Mucosa of stomach (tissue), 1 donor: ENCODE results near the gene PAX8.
"Not testable (repeated sequence)": the region's sequence is repeated elsewhere in the genome, so short reads cannot be mapped to it uniquely, and the experiment has no call there.

ENCODE experiments used
- H3K27me3 ChIP-seq: one replicate; pipeline ENCODE4 v1.7.0; 2013; ENCODE audit warnings: mild to moderate bottlenecking, low read length; ENCODE audit not compliant: control insufficient read depth, insufficient read depth
- H3K36me3 ChIP-seq: one replicate; pipeline ENCODE4 v1.7.0; 2013; ENCODE audit warnings: low read length; ENCODE audit not compliant: control insufficient read depth, insufficient read depth
- H3K4me1 ChIP-seq: one replicate; pipeline ENCODE4 v1.7.0; 2013; ENCODE audit warnings: mild to moderate bottlenecking, low read length; ENCODE audit not compliant: control insufficient read depth, insufficient read depth
- H3K4me3 ChIP-seq: one replicate; pipeline ENCODE4 v1.7.0; 2013; ENCODE audit warnings: low read length
- H3K9ac ChIP-seq: one replicate; pipeline ENCODE4 v1.7.0; 2013; ENCODE audit warnings: mild to moderate bottlenecking, low read length, moderate library complexity
- H3K9me3 ChIP-seq: one replicate; pipeline ENCODE4 v1.7.0; 2013; ENCODE audit warnings: mild to moderate bottlenecking, low read length, moderate library complexity; ENCODE audit not compliant: control insufficient read depth
- donor health status: Pancreatic carcinoma.

The PAX8 gene

DNA sequence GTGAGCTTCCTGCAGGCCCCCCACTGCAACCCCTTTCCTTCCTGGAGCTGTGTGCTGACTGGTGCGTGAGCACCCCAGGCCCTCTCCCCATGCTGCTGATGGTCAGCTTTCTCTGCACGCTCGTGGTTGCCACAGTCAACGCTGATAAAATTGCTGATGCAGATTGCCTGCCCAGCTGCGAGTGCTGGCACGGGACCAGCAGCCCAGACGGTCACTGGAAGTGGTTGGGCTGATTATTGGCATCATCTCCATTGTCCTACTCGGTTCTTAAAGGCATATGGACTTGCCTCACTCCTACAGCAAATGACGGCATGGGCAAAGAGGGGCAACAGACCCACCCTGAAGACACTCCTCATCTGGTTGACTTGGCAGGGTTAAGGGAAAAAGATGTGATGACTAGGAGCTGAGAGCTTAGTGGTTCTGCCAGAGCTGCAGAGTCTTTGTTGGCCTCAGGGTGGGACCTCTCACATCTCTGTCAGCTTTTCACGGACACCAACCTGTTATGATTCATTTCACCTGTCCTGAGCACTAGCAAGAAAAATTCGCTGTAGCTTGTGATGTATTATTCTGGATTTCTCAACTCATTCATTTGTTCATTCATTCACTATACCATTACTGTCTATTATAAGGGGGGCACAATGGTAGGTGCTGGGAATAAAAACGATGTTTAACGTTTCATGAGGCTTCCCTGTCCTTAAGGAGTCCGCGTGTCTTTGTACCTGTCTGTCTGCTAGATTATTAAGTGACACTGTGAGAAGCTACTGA is 38.4 kb downstream of the PAX8 start:
- peaks cover 26% of the 10 kb centered on the region for H3K4me1 ChIP-seq
- no peak overlapping the region for H3K9ac ChIP-seq

DNA sequence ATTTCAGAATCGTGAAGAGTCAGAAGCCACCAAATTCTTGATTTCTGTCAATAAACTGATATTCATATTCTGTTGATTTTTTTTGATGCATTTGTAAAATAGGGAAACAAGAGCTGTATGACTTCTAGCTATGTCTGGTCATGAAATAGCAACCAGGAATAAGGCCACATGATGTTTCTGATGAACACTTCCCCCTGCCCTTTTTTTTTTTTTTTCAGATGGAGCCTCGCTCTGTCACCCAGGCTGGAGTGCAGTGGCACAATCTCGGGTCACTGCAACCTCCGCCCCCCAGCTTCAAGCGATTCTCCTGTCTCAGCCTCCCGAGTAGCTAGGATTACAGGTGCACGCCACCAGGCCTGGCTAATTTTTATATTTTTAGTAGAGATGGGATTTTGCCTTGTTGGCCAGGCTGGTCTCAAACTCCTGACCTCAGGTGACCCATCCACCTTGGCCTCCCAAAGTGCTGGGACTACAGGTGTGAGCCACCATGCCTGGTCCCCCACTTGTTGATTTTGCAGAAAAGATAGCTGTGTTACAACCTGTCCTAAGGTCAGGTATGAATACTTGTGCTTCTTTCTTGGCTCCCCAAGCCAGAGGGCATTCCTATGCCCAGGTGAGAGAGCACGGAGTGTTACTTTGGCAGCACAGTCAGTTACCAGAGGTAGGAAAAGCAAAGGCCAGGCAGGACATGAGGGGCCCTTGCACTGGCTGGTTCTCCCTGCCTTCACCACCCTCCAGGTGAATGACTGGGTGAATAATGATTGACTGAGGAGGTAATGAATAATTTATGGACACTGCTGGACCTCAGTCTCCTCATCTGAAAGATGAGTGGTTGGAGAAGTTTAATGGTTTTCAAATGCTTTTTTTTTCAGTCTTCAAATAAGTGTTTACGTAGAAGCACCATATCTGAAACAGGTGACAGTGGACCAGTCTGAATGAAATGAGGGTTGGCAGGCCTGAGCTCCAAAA is 39.6 kb downstream of the PAX8 start:
- no peak overlapping the region for H3K4me3 ChIP-seq
- H3K9me3 ChIP-seq, result no peaks in the 10 kb centered on the region
- no peak overlapping the region for H3K9ac ChIP-seq
- no peaks in the 10 kb centered on the region for H3K27me3 ChIP-seq
- H3K36me3 ChIP-seq, result no peaks in the 10 kb centered on the region
- peaks cover 26% of the 10 kb centered on the region for H3K4me1 ChIP-seq

More for the DNA sequence above, 38.4 kb downstream of the PAX8 start:
- Histone ChIP-seq H3K4me3 (no peak overlapping the region), H3K36me3 (no peaks in the 10 kb centered on the region), H3K9me3 (no peaks in the 10 kb centered on the region), H3K27me3 (no peaks in the 10 kb centered on the region)

DNA sequence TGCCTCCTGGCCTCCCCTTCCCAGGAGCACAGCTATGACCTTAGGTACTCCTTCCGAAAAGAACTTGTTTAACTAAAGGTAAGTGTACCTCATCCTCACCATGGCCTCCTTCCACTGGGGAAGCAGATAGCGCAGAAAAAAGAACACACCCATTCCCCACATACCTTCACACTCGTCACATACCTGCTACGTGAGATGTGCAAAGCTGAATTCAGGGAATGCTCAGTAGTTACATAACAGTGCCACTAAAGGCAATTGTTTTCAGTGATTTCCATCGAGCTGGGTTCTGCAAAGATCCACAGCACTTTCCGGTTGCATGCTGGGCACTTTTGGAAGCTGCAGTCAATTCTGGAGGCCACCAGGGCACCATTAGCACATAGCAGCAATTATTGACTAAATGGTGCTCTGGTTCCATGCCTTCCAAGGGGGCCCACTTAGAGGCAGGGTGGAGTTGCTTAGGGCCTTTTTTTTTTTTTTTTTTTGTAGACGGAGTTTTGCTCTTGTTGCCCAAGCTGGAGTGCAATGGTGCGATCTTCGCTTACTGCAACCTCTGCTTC is 41.0 kb downstream of the PAX8 start:
- Histone ChIP-seq H3K36me3 (no peaks in the 10 kb centered on the region), H3K4me1 (peaks cover 26% of the 10 kb centered on the region), H3K9me3 (no peaks in the 10 kb centered on the region), H3K27me3 (no peaks in the 10 kb centered on the region), H3K9ac (no peak overlapping the region), H3K4me3 (no peak overlapping the region)

DNA sequence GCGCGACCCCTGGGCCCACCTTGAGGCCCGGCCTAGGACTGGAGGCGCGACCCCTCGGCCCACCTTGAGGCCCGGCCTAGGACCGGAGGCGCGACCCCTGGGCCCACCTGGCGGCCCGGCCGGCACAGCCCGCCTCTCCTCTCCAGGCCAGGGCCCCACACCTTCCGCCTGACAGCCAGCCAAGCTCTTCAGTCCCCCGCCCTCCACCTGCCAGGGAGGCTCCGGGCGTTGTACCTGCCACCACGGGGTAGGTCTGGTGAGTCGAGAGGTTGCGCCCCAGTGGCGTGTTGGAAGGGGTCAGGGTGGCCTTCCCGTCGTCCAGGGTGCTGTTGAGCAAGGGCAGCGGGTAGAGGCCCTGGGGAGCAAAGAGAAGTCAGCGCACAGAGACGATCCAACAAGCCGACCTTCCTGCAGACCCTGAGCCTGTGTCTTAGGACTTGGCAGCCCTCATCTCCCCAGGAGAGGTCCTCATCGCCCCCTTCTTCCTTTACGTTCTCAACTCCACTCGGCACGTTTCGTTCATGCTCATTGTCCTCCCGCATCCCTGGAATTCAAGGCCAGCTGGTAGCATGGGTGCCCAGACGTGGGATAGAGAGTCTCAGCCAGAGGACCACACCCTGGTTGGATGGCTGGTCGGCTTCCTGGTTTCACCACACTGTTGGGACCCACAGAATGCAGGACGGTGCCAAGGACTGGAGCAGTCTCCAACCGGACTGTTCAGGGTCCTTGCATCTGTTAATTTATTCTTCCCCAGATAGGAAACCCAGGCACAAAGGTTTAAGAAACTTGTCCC is 42.2 kb downstream of the PAX8 start:
- Histone ChIP-seq H3K4me3 (no peak overlapping the region), H3K36me3 (no peaks in the 10 kb centered on the region), H3K4me1 (peaks cover 30% of the 10 kb centered on the region), H3K27me3 (no peaks in the 10 kb centered on the region), H3K9ac (peak overlapping the region; percentile 35), H3K9me3 (no peaks in the 10 kb centered on the region)

DNA sequence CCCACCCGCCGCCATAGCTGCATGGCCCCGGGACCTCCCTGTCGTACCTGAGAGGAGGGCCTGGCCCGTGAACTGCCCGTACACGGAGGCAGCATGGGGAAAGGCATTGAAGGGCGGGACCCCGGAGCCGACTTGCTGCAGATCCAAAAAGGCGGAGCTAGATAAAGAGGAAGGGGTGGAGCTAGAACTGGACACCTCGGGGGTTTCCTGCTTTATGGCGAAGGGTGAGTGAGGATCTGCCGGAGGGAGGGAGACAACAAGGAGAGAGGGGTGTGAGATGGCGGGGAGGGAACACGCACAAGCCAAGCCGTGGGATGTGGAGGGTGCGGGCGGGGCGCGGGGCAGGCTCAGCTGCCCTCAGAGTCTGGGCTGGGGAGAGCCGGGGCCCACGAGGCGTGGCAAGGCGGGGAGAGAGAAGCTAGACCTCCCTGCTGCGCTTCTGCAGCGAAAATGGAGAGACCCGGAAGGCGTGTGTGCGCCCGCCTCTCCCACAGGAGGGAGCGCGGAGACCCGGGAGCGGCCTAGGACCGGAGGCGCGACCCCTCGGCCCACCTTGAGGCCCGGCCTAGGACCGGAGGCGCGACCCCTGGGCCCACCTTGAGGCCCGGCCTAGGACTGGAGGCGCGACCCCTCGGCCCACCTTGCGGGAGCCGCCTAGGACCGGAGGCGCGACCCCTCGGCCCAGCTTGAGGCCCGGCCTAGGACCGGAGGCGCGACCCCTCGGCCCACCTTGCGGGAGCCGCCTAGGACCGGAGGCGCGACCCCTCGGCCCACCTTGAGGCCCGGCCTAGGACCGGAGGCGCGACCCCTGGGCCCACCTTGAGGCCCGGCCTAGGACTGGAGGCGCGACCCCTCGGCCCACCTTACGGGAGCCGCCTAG is 43.1 kb downstream of the PAX8 start:
- Histone ChIP-seq H3K4me1 (peaks cover 21% of the 10 kb centered on the region), H3K4me3 (peak overlapping the region; percentile 39), H3K9ac (peak overlapping the region; percentile 74)
- H3K36me3 ChIP-seq, H3K27me3 ChIP-seq, H3K9me3 ChIP-seq: not testable (repeated sequence)

DNA sequence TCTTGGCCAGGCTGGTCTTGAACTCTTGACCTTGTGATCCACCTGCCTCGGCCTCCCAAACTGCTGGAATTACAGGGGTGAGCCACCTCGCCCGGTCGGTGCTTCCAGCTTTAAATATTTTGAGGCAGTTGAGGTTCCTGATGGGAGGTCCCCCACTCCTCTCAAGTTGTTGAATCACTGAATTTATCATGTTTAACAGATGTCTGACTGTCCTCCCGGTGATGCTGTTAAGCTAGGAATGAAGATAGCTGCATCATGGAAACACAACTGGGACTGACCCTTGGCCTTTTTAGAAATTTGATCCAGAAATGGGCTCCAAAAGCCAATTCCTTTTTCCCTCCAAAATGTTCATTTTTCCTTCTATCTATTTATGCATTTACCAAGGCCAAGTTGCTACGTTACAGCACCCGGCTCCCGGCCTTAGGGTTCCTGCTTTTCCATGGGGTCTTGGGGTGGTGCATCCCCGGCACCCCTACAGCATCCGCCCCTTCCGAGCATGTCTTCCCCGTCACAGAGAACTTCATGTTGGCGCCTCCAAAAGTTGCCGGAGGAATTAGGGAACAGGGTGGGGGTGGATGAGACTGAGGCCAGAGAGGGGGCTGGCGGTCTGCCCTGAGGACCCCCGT is 43.9 kb downstream of the PAX8 start:
- Histone ChIP-seq H3K27me3 (no peaks in the 10 kb centered on the region), H3K4me1 (peaks cover 13% of the 10 kb centered on the region), H3K4me3 (no peak overlapping the region), H3K36me3 (no peaks in the 10 kb centered on the region), H3K9ac (peak overlapping the region; percentile 74), H3K9me3 (no peaks in the 10 kb centered on the region)

DNA sequence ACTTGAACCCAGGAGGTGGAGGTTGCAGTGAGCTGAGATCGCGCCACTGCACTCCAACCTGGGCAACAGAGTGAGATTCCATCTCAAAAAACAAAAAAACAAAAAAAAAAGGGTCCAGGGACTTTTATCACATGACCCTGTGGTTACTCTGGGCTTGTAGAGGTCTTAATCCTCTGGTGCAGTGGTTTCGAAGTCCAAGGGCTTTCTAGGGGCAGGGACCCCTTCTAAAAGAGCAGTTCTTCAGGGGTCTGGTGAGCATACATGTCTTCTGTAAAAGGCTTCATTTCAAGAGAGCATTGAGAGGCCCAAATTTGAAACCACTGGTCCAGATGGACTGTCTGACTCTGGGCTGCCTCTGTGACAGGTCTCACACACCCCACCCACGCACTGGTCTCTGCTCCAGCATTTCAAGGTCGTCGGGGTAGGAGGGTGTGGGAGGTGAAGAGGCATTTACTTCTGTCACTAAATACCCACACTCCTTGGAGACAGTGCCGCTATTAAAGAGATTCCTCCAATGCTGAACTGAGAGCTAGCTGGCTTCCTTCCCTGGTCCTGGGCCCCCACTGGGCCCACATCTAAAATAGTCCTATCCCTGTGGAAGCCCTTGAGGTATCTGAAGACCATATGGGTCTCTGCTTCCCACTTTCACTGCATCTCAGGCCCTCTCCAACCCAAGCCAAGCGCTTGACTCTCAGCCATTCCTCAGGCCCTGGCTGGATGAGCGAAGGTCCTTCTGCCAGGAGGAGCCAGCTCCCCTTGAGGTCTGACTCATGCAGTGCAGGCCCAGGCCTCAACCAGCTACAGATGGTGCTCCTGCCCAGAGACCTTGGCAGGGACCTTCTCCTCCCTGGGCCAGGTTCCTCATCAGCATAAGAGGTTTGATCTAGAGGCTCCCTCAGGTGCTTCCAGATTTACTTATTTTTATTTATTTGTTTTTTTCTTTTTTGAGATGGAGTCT is 44.8 kb downstream of the PAX8 start:
- Histone ChIP-seq H3K27me3 (no peaks in the 10 kb centered on the region), H3K4me1 (peaks cover 9% of the 10 kb centered on the region), H3K4me3 (no peak overlapping the region)

DNA sequence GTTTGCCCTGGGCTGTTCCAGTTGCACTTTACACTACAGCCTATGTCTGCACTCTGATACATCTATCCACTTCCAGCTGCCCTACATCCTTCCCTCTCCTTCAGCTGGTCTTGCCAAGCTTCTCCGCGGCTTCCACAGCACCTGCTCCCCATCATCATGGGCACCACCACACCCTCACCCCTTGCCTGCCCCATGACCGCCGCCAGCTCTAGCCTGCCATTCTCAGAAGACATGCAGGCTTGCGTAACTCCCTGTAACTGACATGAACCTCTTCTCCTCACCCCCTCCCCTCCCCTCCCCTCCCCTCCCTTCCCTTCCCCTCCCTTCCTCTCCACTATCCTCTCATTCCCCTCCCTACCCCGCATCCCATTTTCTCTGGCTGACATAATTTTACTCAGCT is 46.0 kb downstream of the PAX8 start:
- Histone ChIP-seq H3K36me3 (no peaks in the 10 kb centered on the region), H3K4me3 (no peak overlapping the region), H3K27me3 (no peaks in the 10 kb centered on the region), H3K9me3 (no peaks in the 10 kb centered on the region), H3K4me1 (peaks cover 9% of the 10 kb centered on the region), H3K9ac (no peak overlapping the region)

More for the DNA sequence above, 44.8 kb downstream of the PAX8 start:
- H3K36me3 ChIP-seq, result no peaks in the 10 kb centered on the region
- H3K9ac ChIP-seq, result no peak overlapping the region
- no peaks in the 10 kb centered on the region for H3K9me3 ChIP-seq

DNA sequence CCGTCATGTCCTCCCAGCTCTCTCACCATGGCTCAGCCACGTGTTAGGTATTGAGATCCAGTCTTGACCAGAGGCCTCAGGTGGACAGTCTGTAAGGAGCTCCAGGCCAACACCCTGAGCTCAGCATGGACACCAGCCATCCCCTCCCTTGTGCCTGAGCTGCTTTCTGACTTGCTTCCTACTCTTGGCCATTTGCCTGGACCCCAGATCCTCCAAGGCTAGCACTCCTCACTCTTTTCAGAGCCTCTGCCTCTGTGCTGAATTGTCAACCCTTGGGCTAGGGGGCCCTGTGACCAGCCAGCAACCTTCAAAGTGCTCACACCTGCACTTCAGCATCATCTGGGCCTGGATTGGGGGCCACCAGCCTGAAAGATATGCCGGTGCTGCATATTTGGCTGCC is 46.6 kb downstream of the PAX8 start:
- Histone ChIP-seq H3K9ac (no peak overlapping the region), H3K4me1 (peaks cover 9% of the 10 kb centered on the region), H3K9me3 (no peaks in the 10 kb centered on the region), H3K4me3 (no peak overlapping the region), H3K36me3 (no peaks in the 10 kb centered on the region), H3K27me3 (no peaks in the 10 kb centered on the region)

DNA sequence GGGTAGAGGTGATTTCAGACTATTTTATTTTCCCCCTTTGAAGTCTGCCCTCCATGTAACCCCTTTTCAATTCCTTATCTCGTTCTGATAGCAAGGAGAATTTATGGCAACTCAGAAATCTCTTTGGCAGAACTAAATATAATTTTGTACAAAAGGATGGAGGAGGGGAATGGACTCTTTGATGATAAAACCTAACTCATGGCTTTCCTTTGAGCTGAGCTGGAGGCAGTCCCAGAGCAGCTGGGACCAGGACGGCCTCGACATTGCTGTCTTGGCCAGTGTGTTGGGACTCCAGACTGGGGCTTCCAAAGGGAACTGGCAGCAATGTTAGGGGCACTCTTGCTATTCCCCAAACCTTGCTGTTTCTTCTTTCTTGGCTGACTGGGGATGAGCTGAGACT is 47.7 kb downstream of the PAX8 start:
- H3K4me3 ChIP-seq, result no peak overlapping the region
- no peaks in the 10 kb centered on the region for H3K27me3 ChIP-seq
- no peaks in the 10 kb centered on the region for H3K9me3 ChIP-seq
- no peak overlapping the region for H3K9ac ChIP-seq
- no peaks in the 10 kb centered on the region for H3K36me3 ChIP-seq
- H3K4me1 ChIP-seq, result peaks cover 9% of the 10 kb centered on the region
